ENCODE results near the gene STKLD1. TPM values are rescaled to one million over a fixed set of nuclear protein-coding genes. Genes with fewer than 3 reads are reported as not detected.
A peak's percentile ranks its signal among the peaks of the same experiment; 100 is the strongest.

STKLD1 gene
- total RNA-seq, 4 donors from 2014 or later: 0.22 to 1.0 (median 0.69) TPM

DNA sequence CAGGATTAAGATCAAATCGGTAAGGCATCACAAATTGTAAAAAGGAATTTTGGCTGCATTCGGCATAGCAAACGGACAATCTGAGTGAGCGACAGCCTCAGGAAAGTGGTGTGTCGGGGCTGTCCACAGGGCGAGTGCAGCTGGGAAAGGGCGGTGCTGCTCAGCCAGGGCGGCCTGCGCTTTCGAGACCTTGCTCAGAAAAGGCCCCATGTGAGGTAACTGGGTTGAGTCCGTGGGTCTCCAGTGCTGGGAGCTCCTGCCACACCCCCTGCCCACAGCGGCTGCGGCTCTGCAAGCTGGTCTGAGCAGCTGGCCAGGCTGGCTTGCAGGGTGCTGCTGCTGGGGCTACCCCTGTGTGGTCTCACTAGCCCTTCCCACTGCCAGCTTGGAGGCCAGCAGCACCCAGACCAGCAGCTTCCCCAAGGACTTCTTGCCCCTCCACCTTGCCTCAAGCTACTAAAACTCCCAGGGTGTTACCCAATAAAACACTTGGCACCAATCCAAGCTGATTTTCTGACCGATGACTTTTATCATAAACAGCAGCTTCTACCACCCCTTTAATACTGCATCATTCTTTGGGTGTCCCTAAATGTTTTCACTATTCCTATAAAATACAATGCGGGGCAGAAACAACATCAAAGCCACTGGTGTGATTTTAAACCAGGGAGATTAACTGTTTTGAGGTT, 13.7 kb upstream of the STKLD1 start:
- Histone ChIP-seq H3K9me3 (no peaks in the 10 kb centered on the region), H3K4me1 (peaks cover 0 to 34% (median 4%) of the 10 kb centered on the region in 4 donors), H3K4me3 (no peak overlapping the region), H3K36me3 (peaks cover 0 to 91% (median 8%) of the 10 kb centered on the region in 3 donors), H3K27ac (no peak overlapping the region), H3K27me3 (no peaks in the 10 kb centered on the region)
- WGBS, 2 donors: 81 to 89% methylated on average over 14 to 15 of the region's 15 CpGs
- TF ChIP-seq, protein P1, sequence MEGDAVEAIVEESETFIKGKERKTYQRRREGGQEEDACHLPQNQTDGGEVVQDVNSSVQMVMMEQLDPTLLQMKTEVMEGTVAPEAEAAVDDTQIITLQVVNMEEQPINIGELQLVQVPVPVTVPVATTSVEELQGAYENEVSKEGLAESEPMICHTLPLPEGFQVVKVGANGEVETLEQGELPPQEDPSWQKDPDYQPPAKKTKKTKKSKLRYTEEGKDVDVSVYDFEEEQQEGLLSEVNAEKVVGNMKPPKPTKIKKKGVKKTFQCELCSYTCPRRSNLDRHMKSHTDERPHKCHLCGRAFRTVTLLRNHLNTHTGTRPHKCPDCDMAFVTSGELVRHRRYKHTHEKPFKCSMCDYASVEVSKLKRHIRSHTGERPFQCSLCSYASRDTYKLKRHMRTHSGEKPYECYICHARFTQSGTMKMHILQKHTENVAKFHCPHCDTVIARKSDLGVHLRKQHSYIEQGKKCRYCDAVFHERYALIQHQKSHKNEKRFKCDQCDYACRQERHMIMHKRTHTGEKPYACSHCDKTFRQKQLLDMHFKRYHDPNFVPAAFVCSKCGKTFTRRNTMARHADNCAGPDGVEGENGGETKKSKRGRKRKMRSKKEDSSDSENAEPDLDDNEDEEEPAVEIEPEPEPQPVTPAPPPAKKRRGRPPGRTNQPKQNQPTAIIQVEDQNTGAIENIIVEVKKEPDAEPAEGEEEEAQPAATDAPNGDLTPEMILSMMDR (IDR thresholded peaks at IDR 0.05): no peak
- TF ChIP-seq EP300 (IDR thresholded peaks at IDR 0.05) (no peak), POLR2A (IDR thresholded peaks at IDR 0.05) (no peak)
- no peak for DNase-seq (ENCODE audit: low spot score in 2 of 2)

DNA sequence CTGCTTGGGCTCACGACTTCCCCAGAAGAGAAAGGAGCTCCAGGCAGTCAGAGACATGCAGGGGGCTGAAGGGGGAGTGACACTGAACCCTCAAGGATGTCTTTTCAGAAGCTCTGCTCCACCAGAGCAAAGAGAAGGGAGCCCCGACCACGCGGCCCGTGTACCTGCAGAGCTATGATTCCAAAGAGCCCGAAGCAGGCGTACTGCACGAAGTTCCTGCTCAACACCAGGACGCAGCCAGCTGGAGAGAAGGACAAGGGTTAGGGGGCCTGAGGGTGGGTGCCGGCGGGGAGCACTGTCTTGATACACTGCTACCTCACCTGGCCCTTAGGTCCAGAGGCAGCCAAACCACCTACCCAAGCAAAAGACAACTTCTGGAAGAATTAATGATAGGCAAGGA, 9.7 kb upstream of the STKLD1 start:
- DNase-seq (ENCODE audit: low spot score in 2 of 2): no peak
- no peak overlapping the region for H3K4me3 ChIP-seq
- no peaks in the 10 kb centered on the region for H3K9me3 ChIP-seq
- H3K27me3 ChIP-seq: no peaks in the 10 kb centered on the region
- H3K36me3 ChIP-seq: peaks cover 0 to 83% (median 8%) of the 10 kb centered on the region in 3 donors
- TF ChIP-seq POLR2A (IDR thresholded peaks at IDR 0.05) (no peak), EP300 (IDR thresholded peaks at IDR 0.05) (no peak)
- TF ChIP-seq, protein P1 (IDR thresholded peaks at IDR 0.05): no peak
- no peak overlapping the region for H3K27ac ChIP-seq
- H3K4me1 ChIP-seq: peaks cover 0 to 51% (median 27%) of the 10 kb centered on the region in 4 donors
- 88% methylated on average over 11 of the region's 11 CpGs for WGBS, 2 donors

DNA sequence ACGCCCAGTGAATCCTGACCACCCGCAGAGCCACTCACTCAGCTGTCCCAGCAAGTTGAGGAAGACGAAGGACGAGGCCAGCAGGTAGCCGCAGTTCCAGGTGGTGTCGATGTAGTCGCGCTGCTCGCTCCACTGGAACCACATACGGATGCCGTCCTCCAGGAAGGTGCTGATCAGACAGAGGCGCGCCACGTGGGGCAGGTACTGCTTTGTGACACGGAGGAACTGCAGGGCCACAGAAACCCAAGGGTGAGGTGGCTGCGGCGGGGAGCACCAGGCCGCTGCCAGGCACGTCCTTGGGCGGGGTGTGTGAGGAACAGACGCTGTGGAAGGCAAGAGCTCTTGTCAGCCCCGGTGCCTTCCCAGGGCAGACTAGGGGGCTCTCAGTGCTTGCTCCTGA, 8.9 kb upstream of the STKLD1 start:
- Histone ChIP-seq H3K36me3 (peaks cover 0 to 80% (median 8%) of the 10 kb centered on the region in 3 donors), H3K27me3 (no peaks in the 10 kb centered on the region), H3K27ac (no peak overlapping the region), H3K4me3 (no peak overlapping the region), H3K4me1 (peaks cover 0 to 59% (median 35%) of the 10 kb centered on the region in 4 donors), H3K9me3 (no peaks in the 10 kb centered on the region)
- TF ChIP-seq, protein P1 (IDR thresholded peaks at IDR 0.05): no peak
- no peak for TF ChIP-seq EP300 (IDR thresholded peaks at IDR 0.05)
- no peak for TF ChIP-seq POLR2A (IDR thresholded peaks at IDR 0.05)
- DNase-seq (ENCODE audit: low spot score in 2 of 2): no peak
- 88 to 90% methylated on average over 22 of the region's 22 CpGs for WGBS, 2 donors

DNA sequence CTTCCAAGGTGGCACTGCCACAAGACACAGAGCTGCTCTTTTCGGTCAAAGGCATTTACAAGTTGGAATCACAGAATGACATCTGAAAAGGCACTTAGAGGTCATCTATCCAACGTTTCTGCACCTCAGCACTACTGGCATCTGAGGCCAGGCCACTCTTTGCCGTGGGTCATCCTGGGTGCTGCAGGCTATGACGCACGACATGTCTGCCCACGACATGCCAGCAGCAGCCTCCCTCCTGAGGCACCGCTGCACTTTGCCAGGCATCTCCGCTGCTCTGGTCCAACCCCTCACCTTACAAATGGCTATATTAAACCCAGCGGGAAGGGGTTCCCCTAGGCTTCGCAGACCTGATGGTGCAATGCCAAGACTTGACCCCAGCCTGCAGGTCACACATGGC, 8.4 kb upstream of the STKLD1 start:
- Histone ChIP-seq H3K4me1 (peaks cover 0 to 61% (median 41%) of the 10 kb centered on the region in 4 donors), H3K4me3 (no peak overlapping the region), H3K9me3 (no peaks in the 10 kb centered on the region), H3K27me3 (no peaks in the 10 kb centered on the region), H3K36me3 (peaks cover 0 to 79% (median 8%) of the 10 kb centered on the region in 3 donors), H3K27ac (peak overlapping the region in 1 of 4 donors; percentile 21)
- TF ChIP-seq POLR2A (IDR thresholded peaks at IDR 0.05) (no peak), EP300 (IDR thresholded peaks at IDR 0.05) (no peak)
- TF ChIP-seq, protein P1 (IDR thresholded peaks at IDR 0.05): no peak
- DNase-seq (ENCODE audit: low spot score in 2 of 2): no peak
- WGBS, 2 donors: 77 to 84% methylated on average over 10 of the region's 10 CpGs

DNA sequence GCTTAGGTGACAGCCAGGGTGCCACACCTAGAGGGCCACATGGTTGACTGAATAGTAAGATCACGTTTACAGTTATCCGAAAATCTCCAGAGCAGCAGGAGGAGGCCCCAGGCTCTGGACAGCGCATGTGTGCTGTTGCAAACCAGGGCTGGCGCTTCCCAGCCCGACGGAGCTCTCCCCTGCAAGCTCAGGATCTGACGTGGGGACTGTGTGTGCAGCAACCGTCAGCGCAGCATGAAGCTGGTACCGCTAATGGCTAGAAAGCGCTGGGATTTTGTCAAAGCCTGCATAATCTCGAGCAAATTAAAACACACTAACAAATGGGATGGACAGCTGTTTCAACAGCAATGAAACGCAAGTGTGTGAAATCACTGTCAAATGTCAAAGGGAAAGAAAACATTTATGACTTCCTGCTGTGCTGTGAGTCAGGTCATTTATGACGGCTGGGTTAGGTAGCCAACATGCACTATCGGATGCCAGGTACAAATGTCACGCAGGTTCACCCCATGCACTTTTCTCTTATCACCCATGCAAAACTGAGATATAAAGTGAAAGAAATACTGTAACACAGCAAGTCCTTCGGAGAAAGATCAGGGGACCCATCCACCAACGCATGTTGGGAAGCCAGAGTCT, 7.8 kb upstream of the STKLD1 start:
- WGBS, 2 donors: 55 to 56% methylated on average over 15 to 18 of the region's 18 CpGs
- Histone ChIP-seq H3K27ac (peak overlapping the region in 1 of 4 donors; percentile 21), H3K36me3 (peaks cover 0 to 74% (median 8%) of the 10 kb centered on the region in 3 donors)

More for the DNA sequence above, 7.8 kb upstream of the STKLD1 start:
- H3K9me3 ChIP-seq: no peaks in the 10 kb centered on the region
- H3K27me3 ChIP-seq: no peaks in the 10 kb centered on the region
- DNase-seq (ENCODE audit: low spot score in 2 of 2): no peak
- TF ChIP-seq, protein P1 (IDR thresholded peaks at IDR 0.05): no peak
- TF ChIP-seq POLR2A (IDR thresholded peaks at IDR 0.05) (no peak), EP300 (IDR thresholded peaks at IDR 0.05) (no peak)
- no peak overlapping the region for H3K4me3 ChIP-seq
- H3K4me1 ChIP-seq: peaks cover 0 to 66% (median 46%) of the 10 kb centered on the region in 4 donors

Data from tibial nerve (tissue), 4 donors.